HepG2 (cell line): ENCODE measurements around the gene MBD4.

Source experiments
- CTCF ChIP-seq: sonication (generic); formaldehyde crosslinking; IDR thresholded peaks from 2 replicates; pipeline ENCODE4 v1.5.0; 2020; ENCODE audit warnings: mild to moderate bottlenecking, missing genetic modification reagents, moderate library complexity
- GTF3A ChIP-seq: sonication (generic); formaldehyde crosslinking; conservative IDR thresholded peaks from 2 replicates; pipeline ENCODE4 v1.4.0; 2020; ENCODE audit warnings: mild to moderate bottlenecking, missing genetic modification reagents
- HMGXB4 ChIP-seq, 2 experiments: sonication (generic) in 1 of 2; formaldehyde crosslinking in 1 of 2; IDR thresholded peaks; 2 replicates each; pipeline versions ENCODE4 v1.4.0 to v1.6.1; 2018 to 2020; ENCODE audit warnings: missing genetic modification reagents in 2 of 2, borderline replicate concordance in 1 of 2, low read depth in 1 of 2, mild to moderate bottlenecking in 1 of 2, missing biosample characterization in 1 of 2
- MAF1 ChIP-seq: sonication (generic); formaldehyde crosslinking; IDR thresholded peaks from 2 replicates; pipeline ENCODE4 v1.5.0; 2020; ENCODE audit warnings: missing genetic modification reagents, borderline replicate concordance
- POLR2AphosphoS5 ChIP-seq: IDR thresholded peaks from 2 replicates; pipeline ENCODE4 v1.6.1; 2012; ENCODE audit warnings: low read depth, low read length
- TAF1 ChIP-seq: sonication (generic); formaldehyde crosslinking; IDR thresholded peaks from 2 replicates; pipeline ENCODE4 v1.4.0; 2020; ENCODE audit warnings: missing genetic modification reagents
- TBP ChIP-seq: sonication (generic); formaldehyde crosslinking; IDR thresholded peaks from 2 replicates; pipeline ENCODE4 v1.5.0; 2020; ENCODE audit warnings: missing genetic modification reagents
- ZNF18 ChIP-seq: sonication (generic); formaldehyde crosslinking; IDR thresholded peaks from 2 replicates; pipeline ENCODE4 v1.8.0; 2022; ENCODE audit warnings: mild to moderate bottlenecking, missing genetic modification reagents; ENCODE audit not compliant: insufficient replicate concordance
- ZNF343 ChIP-seq: sonication (generic); formaldehyde crosslinking; IDR thresholded peaks from 2 replicates; pipeline ENCODE4 v1.4.0; 2020; ENCODE audit warnings: mild to moderate bottlenecking, missing genetic modification reagents
- ZNF431 ChIP-seq: sonication (generic); formaldehyde crosslinking; IDR thresholded peaks from 2 replicates; pipeline ENCODE4 v1.9.0; 2022; ENCODE audit warnings: missing genetic modification reagents, low read depth, mild to moderate bottlenecking, borderline replicate concordance
- ZNF501 ChIP-seq: sonication (generic); formaldehyde crosslinking; IDR thresholded peaks from 2 replicates; pipeline ENCODE4 v1.5.1; 2020; ENCODE audit warnings: mild to moderate bottlenecking, moderate library complexity, missing genetic modification reagents
- TF ChIP-seq, protein P1 (sequence below): IDR thresholded peaks from 2 replicates; pipeline ENCODE4 v1.6.1; 2016; ENCODE audit warnings: missing compliant biosample characterization, missing genetic modification reagents, borderline replicate concordance
- TF ChIP-seq, protein P2 (sequence below): sonication (generic); formaldehyde crosslinking; IDR thresholded peaks from 2 replicates; pipeline ENCODE4 v1.4.0; 2020; ENCODE audit warnings: missing genetic modification reagents

DNA sequence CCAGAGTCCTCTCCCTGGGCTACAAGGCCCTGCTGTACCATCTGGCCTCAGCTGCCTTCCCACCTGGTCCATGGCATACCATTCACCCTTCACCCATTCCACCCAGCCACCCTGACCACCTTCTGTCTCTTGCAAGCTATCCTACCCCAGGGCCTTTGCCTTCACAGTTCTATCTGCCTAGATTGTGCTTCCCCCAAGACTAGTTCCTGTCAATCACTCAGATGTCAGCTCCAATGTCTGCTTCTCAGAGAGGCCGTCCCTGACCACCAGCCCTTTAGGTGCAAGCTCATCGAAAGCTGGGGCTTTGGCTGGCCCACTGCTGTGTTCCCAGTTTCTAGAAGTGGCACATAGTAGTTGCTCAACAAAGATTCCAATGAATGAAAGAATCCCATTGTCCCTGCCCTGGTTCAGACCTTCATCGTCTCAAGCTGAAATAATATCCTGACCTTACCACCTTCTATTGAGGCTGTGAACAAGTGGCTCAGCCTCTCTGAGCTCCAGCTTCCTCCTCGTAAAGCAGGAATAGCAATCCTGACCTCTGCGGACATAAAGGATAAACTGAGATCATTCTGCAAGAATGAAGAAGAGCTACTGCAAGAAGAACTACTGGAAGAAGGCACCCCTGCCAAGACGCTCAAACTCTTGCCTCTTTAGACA lies 27.1 kb downstream of the MBD4 start:
- TF ChIP-seq TAF1 (CRISPR knock-in tag) (no peak), ZNF431 (CRISPR knock-in tag) (no peak), POLR2AphosphoS5 (no peak), CTCF (CRISPR knock-in tag) (no peak), ZNF18 (no peak), HMGXB4 (CRISPR knock-in tag; IDR thresholded peaks at IDR 0.05; ENCODE audit: borderline replicate concordance in 1 of 2, low read depth in 1 of 2) (no peak), ZNF343 (CRISPR knock-in tag) (no peak), GTF3A (no peak), TBP (no peak), ZNF501 (CRISPR knock-in tag) (no peak), MAF1 (no peak)
- TF ChIP-seq, protein P1, sequence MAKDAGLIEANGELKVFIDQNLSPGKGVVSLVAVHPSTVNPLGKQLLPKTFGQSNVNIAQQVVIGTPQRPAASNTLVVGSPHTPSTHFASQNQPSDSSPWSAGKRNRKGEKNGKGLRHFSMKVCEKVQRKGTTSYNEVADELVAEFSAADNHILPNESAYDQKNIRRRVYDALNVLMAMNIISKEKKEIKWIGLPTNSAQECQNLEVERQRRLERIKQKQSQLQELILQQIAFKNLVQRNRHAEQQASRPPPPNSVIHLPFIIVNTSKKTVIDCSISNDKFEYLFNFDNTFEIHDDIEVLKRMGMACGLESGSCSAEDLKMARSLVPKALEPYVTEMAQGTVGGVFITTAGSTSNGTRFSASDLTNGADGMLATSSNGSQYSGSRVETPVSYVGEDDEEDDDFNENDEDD = no peak
- TF ChIP-seq, protein P2, sequence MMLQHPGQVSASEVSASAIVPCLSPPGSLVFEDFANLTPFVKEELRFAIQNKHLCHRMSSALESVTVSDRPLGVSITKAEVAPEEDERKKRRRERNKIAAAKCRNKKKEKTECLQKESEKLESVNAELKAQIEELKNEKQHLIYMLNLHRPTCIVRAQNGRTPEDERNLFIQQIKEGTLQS (CRISPR knock-in tag) = no peak
